SK-N-MC (cell line): ENCODE data around the gene RAB3D.

Source experiments
- EZH2 ChIP-seq: fragments of 200-600 bp; sonication (generic); IDR thresholded peaks from one replicate; pipeline ENCODE4 v1.6.1; 2017; ENCODE audit warnings: antibody characterized with exemption
- FOXP2 ChIP-seq: optimal IDR thresholded peaks from 2 replicates; pipeline ENCODE3; 2011; ENCODE audit warnings: mild to moderate bottlenecking, moderate library complexity; ENCODE audit not compliant: insufficient read depth; ENCODE audit errors: extremely low read length, control extremely low read depth
- POLR2AphosphoS5 ChIP-seq: IDR thresholded peaks from 2 replicates; pipeline ENCODE4 v1.6.1; 2012; ENCODE audit warnings: mild to moderate bottlenecking, low read depth, low read length, borderline replicate concordance

GRCh38 chr19:11332822-11333221 lies 6.6 kb downstream of the RAB3D start:
- TF ChIP-seq POLR2AphosphoS5 (no peak), EZH2 (no peak), FOXP2 (no peak)
